HG03575 (cell line): ENCODE measurements around the gene GFOD1.
"Not testable (repeated sequence)": the region's sequence is repeated elsewhere in the genome, so short reads cannot be mapped to it uniquely, and the experiment has no call there.

Source experiments
- ATAC-seq: cut with Tn5 transposase; IDR thresholded peaks from one replicate; pipeline ENCODE4 v1.9.1; 2021; ENCODE audit not compliant: unreplicated experiment, insufficient number of reproducible peaks, low FRiP score; ENCODE audit errors: extremely low read depth

Gene GFOD1

GRCh38 chr6:13354331-13355042 is 132.9 kb downstream of the GFOD1 start:
- no peak for ATAC-seq

GRCh38 chr6:13352165-13352564 is 135.2 kb downstream of the GFOD1 start:
- no peak for ATAC-seq

- ATAC-seq: no peak
Observed at GRCh38 chr6:13351271-13351670, 136.1 kb downstream of the GFOD1 start.

- no peak for ATAC-seq
Observed at GRCh38 chr6:13349811-13350506, 137.4 kb downstream of the GFOD1 start.

- no peak for ATAC-seq
Observed at GRCh38 chr6:13348334-13349113, 138.9 kb downstream of the GFOD1 start.

GRCh38 chr6:13346245-13346644 is 141.2 kb downstream of the GFOD1 start:
- ATAC-seq: no peak

DNA sequence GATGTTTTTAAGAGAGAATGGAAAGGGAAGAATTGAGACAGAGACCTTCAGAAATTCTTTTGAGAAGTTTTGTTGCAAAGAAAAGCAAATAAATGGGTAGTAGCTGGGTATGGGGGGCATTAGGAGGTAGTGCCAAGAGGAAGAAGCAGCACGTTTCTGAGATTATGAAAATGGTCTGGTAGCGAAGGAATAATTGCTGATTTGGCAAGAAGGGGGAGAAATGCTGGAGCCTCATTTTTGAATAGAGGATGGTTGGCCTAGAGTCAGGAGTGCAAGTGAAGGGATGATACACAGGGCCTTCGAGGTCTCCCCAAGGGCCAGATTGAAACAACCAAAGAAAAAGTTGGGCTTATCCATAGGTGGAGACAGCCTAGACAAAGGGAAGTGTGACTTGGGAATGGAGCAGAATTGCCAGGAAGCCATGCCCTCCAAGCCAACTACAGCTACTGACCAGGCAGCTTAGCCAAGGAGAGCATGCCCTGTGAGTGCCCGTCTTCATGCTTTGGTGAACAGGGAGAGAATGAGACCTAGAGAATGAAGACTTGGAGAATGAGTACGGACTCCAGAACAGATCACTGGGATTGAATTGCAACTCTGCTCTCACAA is 144.9 kb downstream of the GFOD1 start:
- no peak for ATAC-seq

GRCh38 chr6:13339863-13340630 is 147.4 kb downstream of the GFOD1 start:
- no peak for ATAC-seq

DNA sequence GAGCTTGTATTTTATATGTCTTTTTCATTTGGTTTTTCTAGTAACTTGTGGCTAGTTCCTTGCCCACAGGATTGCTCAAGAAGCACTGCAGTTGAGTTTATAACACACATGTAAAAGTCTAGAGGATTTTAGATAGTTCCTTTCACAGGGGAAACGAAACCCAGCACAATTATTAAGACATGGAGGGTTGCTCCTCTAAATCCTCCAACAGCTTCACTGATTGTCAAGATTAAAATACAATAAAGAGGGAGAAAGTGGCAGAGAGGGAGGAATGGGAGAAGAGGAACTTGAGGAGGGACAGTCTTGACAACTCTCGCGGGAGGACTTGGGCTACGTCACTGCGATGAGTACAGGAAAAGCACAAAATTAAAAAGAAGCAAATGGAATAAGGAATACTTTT is 149.4 kb downstream of the GFOD1 start:
- ATAC-seq: no peak

GRCh38 chr6:13336553-13336952 is 150.8 kb downstream of the GFOD1 start:
- no peak for ATAC-seq

GRCh38 chr6:13334953-13335352 is 152.4 kb downstream of the GFOD1 start:
- no peak for ATAC-seq

DNA sequence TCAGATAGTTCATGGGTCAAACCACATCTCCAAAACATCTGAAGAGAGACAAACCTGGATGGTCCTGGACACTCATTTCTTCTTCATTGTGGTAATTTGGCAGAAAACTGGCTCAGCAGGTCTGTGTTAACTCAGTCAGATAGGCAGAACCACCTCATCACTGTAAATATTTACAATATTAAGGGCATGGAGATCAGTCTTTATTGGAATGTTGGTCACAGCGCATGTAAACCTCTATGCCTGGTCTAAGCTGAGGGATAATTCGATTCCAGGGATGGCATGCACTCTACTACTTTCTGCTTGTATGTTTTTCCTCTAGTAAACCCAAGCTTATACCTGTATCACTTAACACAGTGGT is 155.1 kb downstream of the GFOD1 start:
- no peak for ATAC-seq

GRCh38 chr6:13331516-13332348 is 155.7 kb downstream of the GFOD1 start:
- ATAC-seq: no peak

- ATAC-seq: no peak
Observed at GRCh38 chr6:13328875-13329183, 158.6 kb downstream of the GFOD1 start.

DNA sequence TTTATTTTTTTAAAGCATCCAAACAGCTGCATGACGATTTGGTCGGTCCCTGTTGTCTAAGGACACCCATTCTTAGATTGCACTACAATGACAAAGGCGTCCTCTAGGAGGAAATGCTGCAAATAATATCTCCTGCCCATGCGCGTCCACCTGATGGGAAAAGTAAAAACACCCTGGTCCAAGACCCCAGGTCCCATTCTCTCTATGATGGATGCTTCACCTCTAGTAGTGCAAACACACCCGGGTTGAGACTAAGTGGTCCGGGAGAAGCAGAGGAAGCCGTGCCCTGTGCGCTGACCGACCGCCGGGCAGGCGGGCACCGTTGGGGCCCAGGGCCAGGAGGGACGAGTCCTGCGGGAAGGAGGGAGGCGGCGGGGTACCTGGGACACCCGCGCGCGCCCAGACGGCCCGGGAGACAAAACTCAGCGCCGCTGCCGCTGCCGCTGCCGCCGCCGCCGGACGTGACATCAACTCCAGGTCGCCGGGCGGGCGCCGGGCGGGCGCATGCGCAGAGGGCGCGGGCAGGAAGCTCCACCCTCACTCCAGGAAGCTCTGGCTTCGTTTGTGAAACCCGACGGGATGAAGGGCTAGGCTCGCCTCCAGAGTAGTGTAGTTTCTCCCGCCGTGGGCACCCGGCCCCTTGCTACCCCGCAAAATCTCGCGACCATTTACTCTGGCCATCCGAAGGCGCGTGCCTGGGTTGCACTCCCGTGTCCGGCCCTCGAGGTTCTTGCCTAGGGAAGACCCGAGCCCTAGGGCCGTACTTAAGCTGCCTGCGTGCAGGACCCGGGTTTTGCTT is 159.1 kb downstream of the GFOD1 start, which contains the start of gene TBC1D7:
Gene TBC1D7, minus strand, starts transcription at position 462 of the 799 bp plus-strand sequence. CDS start 1,639 bp downstream, outside the sequence.
- no peak for ATAC-seq

- ATAC-seq: no peak
Observed at GRCh38 chr6:13327691-13328075, 159.7 kb downstream of the GFOD1 start.

- not testable (repeated sequence) for ATAC-seq
Observed at GRCh38 chr6:13326031-13326586, 161.3 kb downstream of the GFOD1 start.
